Hepatocyte (in vitro differentiated cells): Measurements from ENCODE around the gene CAMTA2.

Experiments
- EZH2 ChIP-seq: fragments of 200-600 bp; sonication (generic); IDR thresholded peaks from 2 replicates; pipeline ENCODE4 v1.6.1; 2016; ENCODE audit warnings: antibody characterized with exemption, mild to moderate bottlenecking, borderline replicate concordance
- TF ChIP-seq, protein P1 (sequence below): fragments of 200-600 bp; sonication (generic); IDR thresholded peaks from 2 replicates; pipeline ENCODE4 v1.5.1; 2016; ENCODE audit warnings: antibody characterized with exemption, mild to moderate bottlenecking; ENCODE audit not compliant: poor library complexity

DNA sequence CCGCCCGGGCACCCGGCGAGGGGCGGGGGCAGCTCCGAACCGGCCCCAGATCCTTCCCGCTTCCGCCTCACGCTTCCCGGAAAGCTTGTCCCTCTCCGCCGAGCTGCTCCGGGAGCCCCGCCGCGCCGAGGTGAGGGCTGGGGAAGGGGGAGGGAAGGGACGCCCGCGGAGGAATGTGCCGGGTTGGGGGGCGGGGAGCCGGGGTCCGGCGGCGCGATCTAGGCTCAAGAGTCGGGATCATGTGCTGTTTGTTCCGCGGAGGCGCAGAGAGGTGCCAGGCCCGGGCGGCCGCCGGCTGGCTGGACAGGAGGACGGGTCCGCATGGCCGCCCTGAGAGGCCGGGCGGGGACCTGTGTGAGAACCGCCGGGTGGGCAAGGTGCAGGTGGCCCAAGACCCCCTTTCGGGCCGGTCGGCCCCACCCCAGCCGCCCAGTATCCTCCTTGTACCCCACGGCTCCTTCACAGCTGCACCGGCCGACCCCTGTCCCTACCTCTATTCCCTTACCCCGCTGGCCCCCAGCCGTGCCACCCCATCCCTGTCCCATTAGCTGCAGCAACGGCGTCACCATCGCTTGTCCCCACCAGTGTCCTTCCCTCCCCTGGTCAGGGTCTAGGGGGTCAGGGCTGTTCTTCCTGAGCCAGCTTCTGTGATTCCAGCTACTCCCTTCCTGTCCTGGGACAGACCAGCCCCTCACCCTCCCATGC, 10.7 kb upstream of the CAMTA2 start:
- TF ChIP-seq, protein P1, sequence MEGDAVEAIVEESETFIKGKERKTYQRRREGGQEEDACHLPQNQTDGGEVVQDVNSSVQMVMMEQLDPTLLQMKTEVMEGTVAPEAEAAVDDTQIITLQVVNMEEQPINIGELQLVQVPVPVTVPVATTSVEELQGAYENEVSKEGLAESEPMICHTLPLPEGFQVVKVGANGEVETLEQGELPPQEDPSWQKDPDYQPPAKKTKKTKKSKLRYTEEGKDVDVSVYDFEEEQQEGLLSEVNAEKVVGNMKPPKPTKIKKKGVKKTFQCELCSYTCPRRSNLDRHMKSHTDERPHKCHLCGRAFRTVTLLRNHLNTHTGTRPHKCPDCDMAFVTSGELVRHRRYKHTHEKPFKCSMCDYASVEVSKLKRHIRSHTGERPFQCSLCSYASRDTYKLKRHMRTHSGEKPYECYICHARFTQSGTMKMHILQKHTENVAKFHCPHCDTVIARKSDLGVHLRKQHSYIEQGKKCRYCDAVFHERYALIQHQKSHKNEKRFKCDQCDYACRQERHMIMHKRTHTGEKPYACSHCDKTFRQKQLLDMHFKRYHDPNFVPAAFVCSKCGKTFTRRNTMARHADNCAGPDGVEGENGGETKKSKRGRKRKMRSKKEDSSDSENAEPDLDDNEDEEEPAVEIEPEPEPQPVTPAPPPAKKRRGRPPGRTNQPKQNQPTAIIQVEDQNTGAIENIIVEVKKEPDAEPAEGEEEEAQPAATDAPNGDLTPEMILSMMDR: no peak
- TF ChIP-seq EZH2: no peak
